A549 (cell line): ENCODE results near the gene EIF6. TPM values are rescaled to one million over a fixed set of nuclear protein-coding genes. Genes with fewer than 3 reads are reported as not detected.

ENCODE experiments used
- ATAC-seq, 2 experiments: fragments of 200-7000 bp in 1 of 2; fragments of >200 bp in 1 of 2; cut with Nextera tagmentation in 1 of 2; cut with Tn5 transposase in 1 of 2; 3 replicates each; pipeline versions ENCODE4 v1.8.0 to v1.9.1; 2018 to 2020; ENCODE audit warnings: mild to moderate bottlenecking in 1 of 2, moderate library complexity in 1 of 2
- CTCF ChIA-PET: fragments of 300-600 bp; sonication (Branson Sonifier 250); formaldehyde crosslinking; extraction: SDS; loops from one replicate; lab custom pipeline; 2021; ENCODE audit warnings: antibody characterized with exemption, inconsistent platforms; lab: Yijun Ruan, JAX
- POLR2A ChIA-PET: fragments of 350-600 bp; formaldehyde crosslinking; extraction: SDS; loops from one replicate; lab custom pipeline; 2021; ENCODE audit warnings: antibody characterized with exemption, inconsistent platforms; lab: Yijun Ruan, JAX
- DNase-seq, 2 experiments: peaks; one replicate each; pipeline versions ENCODE4 v3.0.0 to v3.0.0-alpha.2; 2011 to 2016; ENCODE audit warnings: low read depth in 1 of 2, low spot score in 1 of 2
- FAIRE-seq: peaks from 2 replicates; lab custom pipeline; 2011; peaks lifted over from hg19 to GRCh38; lab: Jason Lieb, UNC
- H3K27ac ChIP-seq, 2 experiments: fragments of >200 bp; sonication (Bioruptor Twin); formaldehyde crosslinking; 3 replicates each; pipeline ENCODE4 v1.5.1; 2016 to 2017
- H3K4me1 ChIP-seq: fragments of >200 bp; sonication (Bioruptor Twin); formaldehyde crosslinking; 3 replicates; pipeline ENCODE4 v1.6.1; 2016
- H3K4me2 ChIP-seq: fragments of >200 bp; sonication (Bioruptor Twin); formaldehyde crosslinking; 3 replicates; pipeline ENCODE4 v1.6.1; 2016
- H3K4me3 ChIP-seq: fragments of >200 bp; sonication (Bioruptor Twin); formaldehyde crosslinking; 3 replicates; pipeline ENCODE4 v1.5.1; 2016
- H3K9me3 ChIP-seq: fragments of >200 bp; sonication (Bioruptor Twin); formaldehyde crosslinking; 3 replicates; pipeline ENCODE4 v1.6.1; 2016
- ATOH8 ChIP-seq: fragments of 250-450 bp; sonication (Bioruptor Pico); IDR thresholded peaks from 2 replicates; pipeline ENCODE4 v1.5.0; 2020; ENCODE audit warnings: low read depth, mild to moderate bottlenecking, moderate library complexity
- BHLHE40 ChIP-seq: IDR thresholded peaks from 2 replicates; pipeline ENCODE4 v1.6.1; 2012; ENCODE audit warnings: low read depth, low read length, inconsistent platforms
- CBX2 ChIP-seq: fragments of 200-600 bp; sonication (generic); IDR thresholded peaks from 2 replicates; pipeline ENCODE4 v1.6.1; 2016; ENCODE audit warnings: low read depth, mild to moderate bottlenecking, borderline replicate concordance
- CBX8 ChIP-seq: fragments of 200-600 bp; sonication (generic); IDR thresholded peaks from 2 replicates; pipeline ENCODE4 v1.6.1; 2016
- CEBPB ChIP-seq, 2 experiments: fragments of >200 bp in 1 of 2; sonication (Bioruptor Twin) in 1 of 2; formaldehyde crosslinking in 1 of 2; IDR thresholded peaks; 2 replicates each; pipeline ENCODE4 v1.6.1; 2012 to 2016
- ESRRA ChIP-seq: fragments of 150-350 bp; IDR thresholded peaks from 2 replicates; pipeline ENCODE4 v1.6.1; 2014; ENCODE audit warnings: mild to moderate bottlenecking, low read length, borderline replicate concordance
- FOSB ChIP-seq: fragments of 250-450 bp; sonication (Bioruptor Pico); IDR thresholded peaks from 2 replicates; pipeline ENCODE4 v1.5.0; 2020; ENCODE audit warnings: mild to moderate bottlenecking, moderate library complexity
- HDAC2 ChIP-seq: fragments of 200-600 bp; sonication (generic); IDR thresholded peaks from 2 replicates; pipeline ENCODE4 v1.6.1; 2016
- HEYL ChIP-seq: fragments of 250-450 bp; sonication (Bioruptor Pico); IDR thresholded peaks from 2 replicates; pipeline ENCODE4 v1.8.0; 2021; ENCODE audit warnings: mild to moderate bottlenecking, moderate library complexity
- HOXA7 ChIP-seq: fragments of 250-450 bp; sonication (Bioruptor Pico); IDR thresholded peaks from 2 replicates; pipeline ENCODE4 v1.5.0; 2020; ENCODE audit warnings: mild to moderate bottlenecking, moderate library complexity
- HOXB5 ChIP-seq: fragments of 250-450 bp; sonication (Bioruptor Pico); IDR thresholded peaks from 2 replicates; pipeline ENCODE4 v1.5.0; 2020; ENCODE audit warnings: mild to moderate bottlenecking, moderate library complexity
- JUN ChIP-seq, 2 experiments: fragments of >200 bp; sonication (Bioruptor Twin); formaldehyde crosslinking; IDR thresholded peaks; 2 replicates in 1 of 2; 3 replicates in 1 of 2; pipeline ENCODE4 v1.6.1; 2016 to 2017
- MAFK ChIP-seq: fragments of 450-650 bp; IDR thresholded peaks from 2 replicates; pipeline ENCODE4 v1.6.1; 2014; ENCODE audit not compliant: partially characterized antibody
- MAX ChIP-seq: IDR thresholded peaks from 2 replicates; pipeline ENCODE4 v1.6.1; 2012
- MYC ChIP-seq: IDR thresholded peaks from 2 replicates; pipeline ENCODE4 v1.6.1; 2012; ENCODE audit warnings: mild to moderate bottlenecking, inconsistent platforms, low read length, improper control_type of control experiment, borderline replicate concordance
- NPAS2 ChIP-seq: fragments of 250-450 bp; sonication (Bioruptor Pico); IDR thresholded peaks from 2 replicates; pipeline ENCODE4 v1.8.0; 2022; ENCODE audit warnings: mild to moderate bottlenecking, moderate library complexity, borderline replicate concordance
- NR3C1 ChIP-seq: fragments of >200 bp; sonication (Bioruptor Twin); formaldehyde crosslinking; IDR thresholded peaks from 3 replicates; pipeline ENCODE4 v1.6.1; 2017
- PBX3 ChIP-seq: IDR thresholded peaks from 2 replicates; pipeline ENCODE4 v1.6.1; 2012
- PHF8 ChIP-seq: fragments of 200-600 bp; sonication (generic); IDR thresholded peaks from 2 replicates; pipeline ENCODE4 v1.6.1; 2016; ENCODE audit warnings: low read depth, mild to moderate bottlenecking, antibody characterized with exemption, moderate library complexity, borderline replicate concordance
- POLR2A ChIP-seq: IDR thresholded peaks from 2 replicates; pipeline ENCODE4 v1.6.1; 2012; ENCODE audit warnings: mild to moderate bottlenecking, low read length
- POLR2AphosphoS2 ChIP-seq: conservative IDR thresholded peaks from 2 replicates; pipeline ENCODE4 v1.6.1; 2012; ENCODE audit warnings: low read length, improper control_type of control experiment, inconsistent platforms
- RAD21 ChIP-seq, 2 experiments: fragments of >200 bp in 1 of 2; sonication (Bioruptor Twin) in 1 of 2; formaldehyde crosslinking in 1 of 2; IDR thresholded peaks in 1 of 2; conservative IDR thresholded peaks in 1 of 2; 2 replicates in 1 of 2; 3 replicates in 1 of 2; pipeline ENCODE4 v1.6.1; 2012 to 2018; ENCODE audit warnings: inconsistent platforms in 1 of 2
- RARB ChIP-seq: fragments of 250-450 bp; sonication (Bioruptor Pico); IDR thresholded peaks from 2 replicates; pipeline ENCODE4 v1.8.0; 2021; ENCODE audit warnings: mild to moderate bottlenecking, moderate library complexity
- RCOR1 ChIP-seq: fragments of 150-350 bp; IDR thresholded peaks from 2 replicates; pipeline ENCODE4 v1.6.1; 2014; ENCODE audit warnings: antibody characterized with exemption, low read length, low read depth
- SMC3 ChIP-seq: fragments of >200 bp; sonication (Bioruptor Twin); formaldehyde crosslinking; IDR thresholded peaks from 3 replicates; pipeline ENCODE4 v1.6.1; 2018; ENCODE audit warnings: inconsistent platforms
- TFCP2L1 ChIP-seq: fragments of 250-450 bp; sonication (Bioruptor Pico); IDR thresholded peaks from 2 replicates; pipeline ENCODE4 v1.5.0; 2021; ENCODE audit warnings: mild to moderate bottlenecking
- ZFP36 ChIP-seq: fragments of 450-650 bp; IDR thresholded peaks from 2 replicates; pipeline ENCODE4 v1.6.1; 2014; ENCODE audit warnings: borderline replicate concordance; ENCODE audit not compliant: partially characterized antibody
- ZNF302 ChIP-seq: fragments of 250-450 bp; sonication (Bioruptor Pico); IDR thresholded peaks from 2 replicates; pipeline ENCODE4 v1.9.0; 2021; ENCODE audit warnings: inconsistent platforms, mild to moderate bottlenecking, moderate library complexity
- WGBS: methylation state at CpG from one replicate; pipeline ENCODE4 v1.1.6; 2017; ENCODE audit errors: missing lambda C conversion rate; 5-methylcytosine and 5-hydroxymethylcytosine counted together
- polyA plus RNA-seq, 4 experiments: library from polyadenylated mRNA; depleted of rRNA in 3 of 4; stranded (reverse); fragments of >200 nt; fragmentation: RNase III in 1 of 4; extraction: RNeasy Plus Mini Kit Qiagen cat#74134 plus additional on column Dnase treatment in 1 of 4; gene quantifications; 2 replicates in 3 of 4; 3 replicates in 1 of 4; pipeline ENCODE4 v1.2.3, GENCODE V29; 2011 to 2017
- TF ChIP-seq, protein P1 (sequence below): fragments of >200 bp; sonication (Bioruptor Twin); formaldehyde crosslinking; IDR thresholded peaks from 3 replicates; pipeline ENCODE4 v1.6.1; 2016

The EIF6 gene
- polyA plus RNA-seq, 2 of the 4 experiments (the other 2 are of a cell fraction) = 184 to 294 TPM

- Histone ChIP-seq H3K4me1 (peaks cover 31% of the 10 kb centered on the region), H3K9me3 (no peaks in the 10 kb centered on the region), H3K27ac (peak within 1 kb of the TSS; percentile 98 to 99), H3K4me2 (peak within 1 kb of the TSS; percentile 94), H3K4me3 (peak within 1 kb of the TSS; percentile 76)
- peak; percentile 84 to 89 for DNase-seq
- 2% methylated on average over 12 of the region's 76 CpGs for WGBS
- peak; percentile 73 to 85 for ATAC-seq
- ChIA-PET CTCF (interaction anchor here (0.7 to 15.8 kb wide), 10 partner anchors 9 to 182 kb away, joined by 3 to 333 read pairs (median 9); partner anchors contain the start of gene EDEM2), POLR2A (interaction anchor here (0.7 to 1.6 kb wide), 12 partner anchors 14 to 370 kb away, joined by 3 to 17 read pairs (median 4); partner anchors contain the start of genes CEP250 and SPAG4)
- TF ChIP-seq, protein P1, sequence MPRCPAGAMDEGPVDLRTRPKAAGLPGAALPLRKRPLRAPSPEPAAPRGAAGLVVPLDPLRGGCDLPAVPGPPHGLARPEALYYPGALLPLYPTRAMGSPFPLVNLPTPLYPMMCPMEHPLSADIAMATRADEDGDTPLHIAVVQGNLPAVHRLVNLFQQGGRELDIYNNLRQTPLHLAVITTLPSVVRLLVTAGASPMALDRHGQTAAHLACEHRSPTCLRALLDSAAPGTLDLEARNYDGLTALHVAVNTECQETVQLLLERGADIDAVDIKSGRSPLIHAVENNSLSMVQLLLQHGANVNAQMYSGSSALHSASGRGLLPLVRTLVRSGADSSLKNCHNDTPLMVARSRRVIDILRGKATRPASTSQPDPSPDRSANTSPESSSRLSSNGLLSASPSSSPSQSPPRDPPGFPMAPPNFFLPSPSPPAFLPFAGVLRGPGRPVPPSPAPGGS = 0 out of 3 replicates have a peak, but pooled peaks have one; percentile 70
- TF ChIP-seq POLR2A (peak; percentile 90), JUN (IDR thresholded peaks at IDR 0.05) (peak; percentile 74 to 88; a peak in 4 of 5 replicates), CEBPB (IDR thresholded peaks at IDR 0.05) (no peak), HOXA7 (peak; percentile 40), MAX (peak; percentile 3; the same call in 1 of the 2 replicates), TFCP2L1 (CRISPR knock-in tag) (peak; percentile 89), POLR2AphosphoS2 (peak; percentile 73; the same call in 1 of the 2 replicates), PBX3 (peak; percentile 78), MAFK (no peak), PHF8 (peak; percentile 56; the same call in 1 of the 2 replicates), MYC (no peak), NR3C1 (no peak), RAD21 (conservative IDR thresholded peaks at IDR 0.05 in 1 of 2, IDR thresholded peaks at IDR 0.05 in 1 of 2) (peak in 1 of 2 experiments; percentile 21; a peak in 3 of 5 replicates), FOSB (peak; percentile 69), SMC3 (peak; percentile 26; the same call in 2 of the 3 replicates), CBX2 (no peak), ATOH8 (CRISPR knock-in tag) (no peak)
- no peak for FAIRE-seq
Measured at GRCh38 chr20:35277531-35278395, 6.8 kb downstream of the EIF6 start, which contains the start of gene MMP24OS. Gene MMP24OS (minus strand): TSS chr20:35278122. CDS start chr20:35277929, 193 bp downstream.

GRCh38 chr20:35277127-35277526 lies 7.4 kb downstream of the EIF6 start:
- H3K27ac ChIP-seq = peak overlapping the region; percentile 98 to 99
- H3K4me2 ChIP-seq = peak overlapping the region; percentile 94
- no peak for FAIRE-seq
- DNase-seq = no peak
- peak overlapping the region; percentile 76 for H3K4me3 ChIP-seq
- CTCF ChIA-PET = interaction anchor here (0.6 to 15.8 kb wide), 10 partner anchors 8 to 181 kb away, joined by 3 to 333 read pairs (median 9); partner anchors contain the start of gene EDEM2
- H3K9me3 ChIP-seq = no peaks in the 10 kb centered on the region
- 20% methylated on average over 6 of the region's 10 CpGs for WGBS
- POLR2A ChIA-PET = interaction anchor here (0.9 to 1.6 kb wide), 6 partner anchors 13 to 369 kb away, joined by 3 to 17 read pairs (median 5); partner anchors contain the start of gene SPAG4
- ATAC-seq = peak; percentile 10 to 31; a peak in 5 of 6 replicates
- H3K4me1 ChIP-seq = peaks cover 27% of the 10 kb centered on the region
- TF ChIP-seq HDAC2 (no peak), RCOR1 (no peak), POLR2A (no peak), BHLHE40 (no peak), CBX8 (no peak), ESRRA (no peak), NPAS2 (CRISPR knock-in tag) (no peak), RARB (CRISPR knock-in tag) (peak; percentile 22; the same call in 1 of the 2 replicates), HEYL (CRISPR knock-in tag) (no peak), HOXB5 (CRISPR knock-in tag) (no peak), ZFP36 (no peak), RAD21 (conservative IDR thresholded peaks at IDR 0.05 in 1 of 2, IDR thresholded peaks at IDR 0.05 in 1 of 2) (no peak), ZNF302 (CRISPR knock-in tag) (no peak), MYC (no peak), HOXA7 (peak; percentile 90; the same call in 1 of the 2 replicates)
- TF ChIP-seq, protein P1 = peak; percentile 52; the same call in 1 of the 3 replicates
